Pulmonary artery endothelial cell (primary cell): ENCODE results near the gene PPIL6. TPM values are rescaled to one million over a fixed set of nuclear protein-coding genes. Genes with fewer than 3 reads are reported as not detected.
"Not testable (repeated sequence)": the region's sequence is repeated elsewhere in the genome, so short reads cannot be mapped to it uniquely, and the experiment has no call there.

ENCODE experiments used
- DNase-seq: peaks from one replicate; pipeline ENCODE4 v3.0.0-alpha.2; 2011; ENCODE audit warnings: low read depth, low spot score
- total RNA-seq: library from RNA; depleted of rRNA; stranded (reverse); fragments of >200 nt; gene quantifications from 2 replicates; pipeline ENCODE4 v1.2.3, GENCODE V29; 2014

Gene PPIL6
- total RNA-seq, 1 donor from 2014 or later: 1.1 TPM

DNA sequence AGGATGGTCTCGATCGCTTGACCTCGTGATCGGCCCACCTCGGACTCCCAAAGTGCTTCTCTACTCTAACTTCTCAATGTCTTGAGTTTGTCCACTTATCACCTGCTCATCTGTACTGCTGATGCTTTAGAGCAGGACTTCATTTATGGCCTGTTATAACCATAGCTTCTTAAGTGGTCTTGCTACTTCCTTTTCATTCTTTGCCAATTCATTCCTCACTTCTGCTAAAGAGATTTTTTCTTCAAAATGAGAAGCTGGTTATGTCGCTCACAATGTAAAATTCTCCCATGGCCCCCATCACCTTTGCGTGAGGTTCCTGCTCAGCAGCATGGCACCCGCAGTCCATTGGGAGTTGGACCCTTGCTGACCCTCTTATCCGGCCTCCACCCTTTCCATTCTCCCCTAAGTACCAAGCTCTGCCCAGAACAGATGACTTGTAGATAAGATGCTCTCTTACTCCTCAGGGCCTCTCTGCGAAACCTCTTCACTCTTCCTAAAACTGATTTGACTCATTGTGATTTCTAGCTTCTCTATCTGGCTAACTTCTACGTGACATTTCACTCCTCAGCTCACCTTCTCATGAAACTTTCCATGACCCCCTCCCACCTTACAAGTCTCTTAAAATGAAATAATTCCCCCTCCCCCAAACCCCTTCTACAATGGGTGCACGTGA lies 44.2 kb downstream of the PPIL6 start:
- DNase-seq: no peak

DNA sequence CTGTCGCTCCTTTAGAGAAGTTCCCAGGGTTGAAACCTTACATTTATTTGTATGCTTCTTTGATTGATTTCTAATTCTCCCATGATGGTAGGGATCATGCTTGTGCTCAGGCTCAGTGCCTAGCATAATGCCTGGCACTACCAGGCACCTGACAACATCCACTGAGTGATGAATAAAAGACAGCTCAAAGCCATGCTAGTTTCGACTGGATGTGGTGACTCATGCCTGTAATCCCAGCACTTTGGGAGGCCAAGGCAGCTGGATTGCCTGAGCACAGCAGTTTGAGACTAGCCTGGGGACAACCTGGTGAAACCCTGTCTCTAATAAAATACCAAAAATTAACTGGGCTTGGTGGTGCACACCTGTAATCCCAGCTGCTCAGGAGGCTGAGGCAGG lies 46.5 kb downstream of the PPIL6 start:
- DNase-seq: no peak

GRCh38 chr6:109393157-109393885 lies 47.1 kb downstream of the PPIL6 start:
- no peak for DNase-seq

DNA sequence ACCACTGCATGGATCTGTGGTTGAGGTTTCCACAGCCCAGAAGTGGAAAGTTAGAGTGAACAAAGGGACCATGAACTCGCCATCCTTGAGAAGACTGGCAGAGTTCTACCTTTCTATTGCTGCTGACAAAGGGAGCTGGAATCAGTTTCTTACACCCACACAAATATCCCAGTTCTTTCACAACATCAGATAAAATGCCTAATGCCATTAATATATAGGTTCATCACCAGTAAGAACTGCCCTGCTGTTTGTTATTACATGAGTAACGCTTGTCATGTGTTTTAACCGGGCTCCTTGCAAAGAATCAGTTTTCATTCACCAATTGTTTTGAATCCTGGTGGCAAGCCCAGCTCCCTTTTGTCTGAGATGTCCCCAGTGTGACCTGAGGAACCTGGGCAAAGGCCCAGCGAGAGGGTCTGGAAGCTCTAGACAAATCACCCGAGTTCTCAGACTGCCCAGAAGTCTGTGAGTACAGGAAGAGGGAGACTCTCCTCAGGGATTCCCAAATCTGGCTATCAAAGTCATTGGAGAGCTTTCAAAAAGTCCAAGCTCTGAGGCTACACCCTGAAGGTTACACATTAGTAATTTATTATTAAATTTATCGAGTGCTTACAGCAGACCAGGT lies 50.7 kb downstream of the PPIL6 start:
- DNase-seq: no peak

DNA sequence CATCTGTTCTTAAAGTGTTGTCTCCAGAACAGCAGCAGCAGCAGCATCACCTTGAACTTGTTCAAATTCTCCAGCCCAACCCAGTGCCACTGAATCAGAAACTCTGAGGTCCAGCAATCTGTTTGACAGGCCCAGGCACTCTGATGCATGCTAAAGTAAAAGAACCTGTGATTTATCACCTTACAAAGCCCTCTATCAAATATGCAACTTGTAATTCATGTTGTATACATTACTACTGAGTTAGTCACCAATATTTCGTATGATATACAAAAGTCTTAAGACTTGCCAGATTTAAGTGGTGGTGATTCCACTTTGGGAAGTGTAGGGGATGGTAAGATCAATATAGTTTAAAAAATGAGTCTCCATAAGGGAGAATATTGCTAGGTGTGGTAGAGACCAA lies 52.2 kb downstream of the PPIL6 start:
- no peak for DNase-seq

- no peak for DNase-seq
Measured at GRCh38 chr6:109383438-109383940, 56.9 kb downstream of the PPIL6 start.

- peak; percentile 64 for DNase-seq
Measured at GRCh38 chr6:109382576-109383437, 57.6 kb downstream of the PPIL6 start.

- peak; percentile 77 for DNase-seq
Measured at GRCh38 chr6:109381747-109382575, 58.5 kb downstream of the PPIL6 start, which contains the start of gene CD164. CD164 (minus strand) TSS chr6:109382467; CDS start chr6:109382378, 89 bp downstream.

DNA sequence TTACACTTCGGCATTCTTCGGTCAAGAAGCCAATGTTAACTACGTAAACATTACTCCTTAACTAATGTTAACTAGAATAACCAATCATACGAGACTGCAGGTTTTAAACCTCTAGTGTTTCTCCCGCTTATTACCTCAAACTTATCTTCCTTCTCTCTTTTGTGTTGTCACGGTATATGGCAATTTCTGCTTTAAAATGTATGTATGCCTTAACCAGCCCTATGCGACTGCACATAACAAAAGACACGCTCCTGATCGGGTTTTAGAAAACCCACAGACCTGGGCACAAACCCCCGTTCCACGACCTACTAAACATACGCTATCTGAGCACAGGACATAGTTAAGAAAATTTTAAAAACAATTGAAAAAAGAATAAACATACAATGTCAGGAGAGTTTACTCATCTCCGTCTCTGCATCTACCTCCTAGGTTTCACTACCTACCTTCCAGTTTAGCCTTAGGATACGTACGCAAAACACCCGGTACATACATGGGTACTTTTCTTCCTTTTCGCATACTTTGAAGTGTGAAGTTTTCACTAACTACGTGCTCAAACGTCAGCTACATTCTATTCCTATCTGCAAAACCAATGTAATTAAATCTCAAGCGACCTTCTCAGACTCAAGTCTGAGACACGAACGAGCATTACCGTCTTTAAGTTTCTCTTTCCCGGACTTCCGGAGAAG lies 59.2 kb downstream of the PPIL6 start:
- DNase-seq: no peak

DNA sequence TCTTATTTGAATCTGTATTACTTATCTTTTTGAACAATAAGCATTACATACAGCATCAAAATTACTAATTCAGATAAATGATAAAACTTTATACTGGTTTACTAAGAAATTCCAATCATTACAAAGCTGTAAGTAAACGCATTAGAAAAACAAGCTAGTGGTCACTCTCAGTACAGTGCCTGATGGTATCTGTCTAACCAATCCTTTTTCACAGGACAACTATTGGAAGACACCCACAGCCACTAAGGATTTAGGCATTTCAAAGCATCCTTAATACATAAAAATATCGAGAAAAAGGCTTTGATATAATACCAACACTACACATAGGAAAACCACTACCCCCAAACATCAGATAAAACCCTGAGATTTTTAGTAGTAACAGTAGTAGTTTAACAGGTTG lies 60.7 kb downstream of the PPIL6 start:
- no peak for DNase-seq

DNA sequence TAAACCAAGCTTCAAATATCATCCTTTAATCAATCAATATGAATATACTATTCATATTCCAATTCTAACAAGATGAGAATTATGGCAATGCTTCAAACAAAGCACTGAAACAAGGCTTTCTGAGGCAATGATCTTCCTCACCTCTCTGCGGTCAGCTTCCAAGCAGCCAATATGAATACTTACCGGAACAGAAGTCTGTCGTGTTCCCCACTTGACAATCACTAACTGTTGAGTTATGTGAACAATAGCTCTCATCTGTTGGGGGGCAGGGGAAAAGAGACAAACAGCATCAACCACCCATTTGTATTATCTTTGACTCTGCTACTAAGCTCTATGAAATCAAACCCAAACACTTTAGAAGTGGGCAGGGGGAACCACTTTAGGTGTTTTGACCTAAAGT lies 62.7 kb downstream of the PPIL6 start:
- DNase-seq: no peak

DNA sequence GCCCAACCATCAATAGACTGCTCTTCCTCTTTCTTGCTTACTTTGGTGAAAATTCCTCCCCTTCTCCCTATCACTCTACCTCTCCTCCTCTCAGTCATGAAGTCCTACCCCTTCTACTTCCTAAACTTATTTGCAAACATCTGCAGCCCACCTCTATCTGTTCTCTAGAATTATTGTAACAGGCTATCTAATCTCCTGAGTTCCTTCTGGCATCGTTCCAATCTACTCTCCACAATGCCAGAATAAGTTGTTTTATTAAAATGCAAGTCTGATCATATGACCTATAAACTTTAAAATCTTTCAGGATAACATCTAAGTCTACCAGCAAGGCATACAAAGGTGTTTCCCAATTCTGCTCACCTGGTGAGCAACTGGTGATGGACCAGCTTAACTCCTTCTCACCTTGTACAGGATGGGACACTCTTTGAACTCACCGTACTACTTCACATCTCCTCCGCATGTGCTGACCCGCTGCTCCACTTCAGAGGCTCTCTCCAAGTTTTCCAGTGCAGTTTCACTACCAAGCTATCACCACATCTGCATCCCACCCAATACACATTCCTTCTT lies 66.0 kb downstream of the PPIL6 start:
- DNase-seq: no peak

DNA sequence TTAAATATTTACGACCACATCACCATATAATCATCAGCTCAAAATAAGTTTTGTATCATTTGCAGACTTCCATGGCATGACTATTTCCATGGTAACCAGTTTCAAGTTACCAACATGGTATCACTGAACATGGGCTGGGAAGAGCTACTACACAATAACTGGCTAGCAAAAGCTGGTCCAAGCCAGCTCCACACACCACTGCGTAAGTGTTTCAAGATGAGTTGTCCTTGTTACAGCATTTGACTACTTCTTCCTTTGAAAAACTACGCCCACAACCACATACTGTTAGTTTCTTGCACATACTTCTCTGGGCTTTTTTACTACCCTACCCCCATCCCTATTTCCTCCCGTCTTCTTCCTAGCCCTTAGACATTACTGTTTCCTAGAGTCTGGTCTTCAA lies 66.7 kb downstream of the PPIL6 start:
- DNase-seq: no peak

DNA sequence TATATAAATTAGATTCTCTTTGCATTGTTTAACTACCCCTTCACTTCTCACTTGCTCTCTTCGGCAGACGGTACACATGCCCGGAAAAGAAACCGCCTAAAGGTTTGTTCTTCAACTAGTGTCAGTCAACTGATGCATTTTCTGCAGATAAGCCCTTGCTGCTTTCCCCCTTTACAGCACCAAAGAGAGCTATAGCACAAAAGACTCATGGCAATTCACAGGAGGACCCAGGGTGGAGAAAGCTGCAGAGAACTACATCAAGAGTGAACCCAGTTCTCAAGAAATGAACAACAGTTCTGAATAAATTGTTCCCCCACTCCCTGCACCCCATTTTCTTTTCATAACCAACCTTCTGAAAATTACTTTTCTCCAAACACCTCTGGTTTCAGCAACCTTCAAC lies 67.1 kb downstream of the PPIL6 start:
- no peak for DNase-seq

- DNase-seq: no peak
Measured at GRCh38 chr6:109372130-109372529, 68.3 kb downstream of the PPIL6 start.

DNA sequence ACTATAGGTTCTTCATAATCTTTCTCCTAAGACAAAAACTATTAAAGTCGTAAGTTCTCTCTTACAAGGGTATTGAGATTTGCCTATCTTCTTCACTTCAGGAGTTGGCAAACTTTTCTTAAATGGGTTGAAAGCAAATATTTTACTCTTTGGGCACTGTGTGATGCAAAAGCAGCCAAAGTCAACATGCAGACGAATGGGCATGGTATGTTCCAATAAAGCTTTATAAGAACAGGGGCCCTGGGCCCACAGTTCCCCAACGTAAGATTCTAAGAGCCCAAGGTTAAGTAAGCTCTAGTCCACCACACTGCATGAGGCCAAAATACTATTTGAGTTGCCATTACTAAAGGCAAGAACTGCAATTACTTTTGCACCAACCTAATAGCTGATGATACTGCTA lies 69.6 kb downstream of the PPIL6 start:
- DNase-seq: no peak

- no peak for DNase-seq
Measured at GRCh38 chr6:109370336-109370735, 70.1 kb downstream of the PPIL6 start.

GRCh38 chr6:109369728-109370127 lies 70.7 kb downstream of the PPIL6 start:
- no peak for DNase-seq

DNA sequence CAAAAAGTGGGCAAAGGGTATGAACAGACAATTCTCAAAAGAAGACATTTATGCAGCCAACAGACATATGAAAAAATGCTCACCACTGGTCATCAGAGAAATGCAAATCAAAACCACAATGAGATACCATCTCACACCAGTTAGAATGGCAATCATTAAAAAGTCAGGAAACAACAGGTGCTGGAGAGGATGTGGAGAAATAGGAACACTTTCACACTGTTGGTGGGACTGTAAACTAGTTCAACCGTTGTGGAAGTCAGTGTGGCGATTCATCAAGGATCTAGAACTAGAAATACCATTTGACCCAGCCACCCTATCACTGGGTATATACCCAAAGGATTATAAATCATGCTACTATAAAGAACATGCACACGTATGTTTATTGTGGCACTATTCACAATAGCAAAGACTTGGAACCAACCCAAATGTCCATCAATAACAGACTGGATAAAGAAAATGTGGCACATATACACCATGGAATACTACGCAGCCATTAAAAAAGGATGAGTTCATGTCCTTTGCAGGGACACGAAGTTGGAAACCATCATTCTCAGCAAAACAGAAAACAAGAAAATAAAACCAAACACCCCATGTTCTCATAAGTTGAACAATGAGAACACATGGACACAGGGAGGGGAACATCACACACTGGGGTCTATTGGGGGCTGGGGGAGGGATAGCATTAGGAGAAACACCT lies 75.9 kb downstream of the PPIL6 start:
- not testable (repeated sequence) for DNase-seq
